Glutamatergic neuron (in vitro differentiated cells): ENCODE measurements around the gene ATP13A4. TPM values are rescaled to one million over a fixed set of nuclear protein-coding genes. Genes with fewer than 3 reads are reported as not detected.

Experiments
- DNase-seq: peaks from one replicate; pipeline ENCODE4 v3.0.0; 2022
- H3K27ac Mint-ChIP-seq: one replicate; pipeline ENCODE4 v1.8.0; 2020; ENCODE audit warnings: mild to moderate bottlenecking, mixed read lengths, inconsistent platforms; ENCODE audit not compliant: unreplicated experiment
- H3K27me3 Mint-ChIP-seq: one replicate; pipeline ENCODE4 v1.8.0; 2020; ENCODE audit warnings: mild to moderate bottlenecking, moderate library complexity, mixed read lengths, inconsistent platforms; ENCODE audit not compliant: unreplicated experiment
- H3K36me3 Mint-ChIP-seq: one replicate; pipeline ENCODE4 v1.8.0; 2020; ENCODE audit warnings: mild to moderate bottlenecking, mixed read lengths, inconsistent platforms; ENCODE audit not compliant: unreplicated experiment
- H3K4me1 Mint-ChIP-seq: one replicate; pipeline ENCODE4 v1.8.0; 2020; ENCODE audit warnings: mild to moderate bottlenecking, low read depth, mixed read lengths, inconsistent platforms; ENCODE audit not compliant: unreplicated experiment
- H3K4me3 Mint-ChIP-seq: one replicate; pipeline ENCODE4 v1.8.0; 2020; ENCODE audit warnings: mild to moderate bottlenecking, mixed read lengths, inconsistent platforms; ENCODE audit not compliant: unreplicated experiment
- H3K9me3 Mint-ChIP-seq: one replicate; pipeline ENCODE4 v1.8.0; 2020; ENCODE audit warnings: mild to moderate bottlenecking, moderate library complexity, mixed read lengths, inconsistent platforms; ENCODE audit not compliant: unreplicated experiment
- CTCF ChIP-seq: fragments of 200-600 bp; sonication (generic); IDR thresholded peaks from one replicate; pipeline ENCODE4 v1.5.0; 2021; ENCODE audit not compliant: partially characterized antibody, unreplicated experiment
- total RNA-seq: library from RNA; stranded (reverse); fragmentation: NEBNext Ultra II Directional; extraction: Animal tissue kit (Norgen Biotek cat#: 25700); gene quantifications from one replicate; pipeline ENCODE4 v1.2.1, GENCODE V29; 2021; ENCODE audit not compliant: unreplicated experiment

The ATP13A4 gene
- total RNA-seq, 1 donor from 2014 or later, result 0.93 TPM

- H3K27ac Mint-ChIP-seq, result no peak overlapping the region
- H3K9me3 Mint-ChIP-seq, result no peaks in the 10 kb centered on the region
- no peak overlapping the region for H3K4me3 Mint-ChIP-seq
- TF ChIP-seq CTCF, result no peak
- H3K36me3 Mint-ChIP-seq, result no peaks in the 10 kb centered on the region
- peaks cover 2% of the 10 kb centered on the region for H3K4me1 Mint-ChIP-seq
- no peak for DNase-seq
- H3K27me3 Mint-ChIP-seq, result peaks cover 2% of the 10 kb centered on the region
Observed at GRCh38 chr3:193573403-193574191, 18.9 kb upstream of the ATP13A4 start.

- DNase-seq, result peak; percentile 64
- peaks cover 2% of the 10 kb centered on the region for H3K4me1 Mint-ChIP-seq
- H3K27me3 Mint-ChIP-seq, result peaks cover 2% of the 10 kb centered on the region
- H3K4me3 Mint-ChIP-seq, result no peak overlapping the region
- H3K27ac Mint-ChIP-seq, result peak overlapping the region; percentile 68
- no peaks in the 10 kb centered on the region for H3K9me3 Mint-ChIP-seq
- no peaks in the 10 kb centered on the region for H3K36me3 Mint-ChIP-seq
- peak; percentile 78 for TF ChIP-seq CTCF
Observed at GRCh38 chr3:193572426-193572908, 17.8 kb upstream of the ATP13A4 start.

GRCh38 chr3:193569119-193569518 is 14.4 kb upstream of the ATP13A4 start:
- no peaks in the 10 kb centered on the region for H3K9me3 Mint-ChIP-seq
- TF ChIP-seq CTCF, result no peak
- H3K4me1 Mint-ChIP-seq, result peaks cover 2% of the 10 kb centered on the region
- H3K27me3 Mint-ChIP-seq, result no peaks in the 10 kb centered on the region
- H3K36me3 Mint-ChIP-seq, result no peaks in the 10 kb centered on the region
- DNase-seq, result no peak
- H3K27ac Mint-ChIP-seq, result no peak overlapping the region
- no peak overlapping the region for H3K4me3 Mint-ChIP-seq

GRCh38 chr3:193564012-193564411 is 9.3 kb upstream of the ATP13A4 start:
- Mint-ChIP-seq H3K27ac (no peak overlapping the region), H3K4me1 (no peaks in the 10 kb centered on the region), H3K36me3 (no peaks in the 10 kb centered on the region), H3K27me3 (no peaks in the 10 kb centered on the region), H3K4me3 (no peak overlapping the region), H3K9me3 (no peaks in the 10 kb centered on the region)
- TF ChIP-seq CTCF, result no peak
- DNase-seq, result no peak

GRCh38 chr3:193563426-193563825 is 8.7 kb upstream of the ATP13A4 start:
- H3K9me3 Mint-ChIP-seq, result no peaks in the 10 kb centered on the region
- H3K4me3 Mint-ChIP-seq, result no peak overlapping the region
- H3K27ac Mint-ChIP-seq, result no peak overlapping the region
- no peaks in the 10 kb centered on the region for H3K4me1 Mint-ChIP-seq
- DNase-seq, result no peak
- TF ChIP-seq CTCF, result no peak
- no peaks in the 10 kb centered on the region for H3K36me3 Mint-ChIP-seq
- no peaks in the 10 kb centered on the region for H3K27me3 Mint-ChIP-seq
